DND-41 (cell line): ENCODE measurements around the gene PCID2.

Experiments
- CTCF ChIP-seq: IDR thresholded peaks from 2 replicates; pipeline ENCODE4 v1.5.1; 2012; ENCODE audit warnings: borderline replicate concordance, low read length, moderate library complexity, mild to moderate bottlenecking; ENCODE audit not compliant: poor library complexity, severe bottlenecking; ENCODE audit errors: extremely low read depth
- EZH2 ChIP-seq: IDR thresholded peaks from 3 replicates; pipeline ENCODE4 v1.6.1; 2012; ENCODE audit warnings: borderline replicate concordance, low read depth, mild to moderate bottlenecking, moderate library complexity, low read length, inconsistent platforms; ENCODE audit not compliant: severe bottlenecking

GRCh38 chr13:113152691-113152983, 55.8 kb downstream of the PCID2 start:
- TF ChIP-seq EZH2 (no peak), CTCF (no peak)
